ENCODE data around the gene CSTF1.

Gene CSTF1

DNA sequence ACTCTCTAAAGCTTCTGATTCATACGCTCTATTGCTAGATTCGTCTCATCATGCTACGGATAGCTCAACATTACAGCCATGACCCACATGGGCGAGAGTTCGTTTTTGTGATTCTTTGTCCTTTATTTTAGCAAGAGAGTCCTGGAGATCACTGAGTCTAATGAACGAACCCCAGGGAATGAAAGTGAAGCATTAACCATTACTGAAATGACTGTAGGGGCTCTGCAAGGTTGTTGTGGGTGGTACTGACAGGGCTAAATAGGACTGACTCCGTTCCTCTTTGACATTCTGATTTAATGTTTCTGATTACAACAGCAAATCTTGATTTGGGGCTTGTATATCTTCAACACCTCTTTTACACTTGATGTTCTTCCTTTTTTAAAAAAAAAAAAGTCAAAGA, 62.3 kb downstream of the CSTF1 start:
- DNase-seq (ENCODE audit: low read depth, low spot score): no peak

Measured in smooth muscle cell of the brain vasculature (primary cell).